DOHH2 (cell line): ENCODE measurements around the gene DDX1.

Experiments used
- EZH2phosphoT487 ChIP-seq: fragments of 200-600 bp; sonication (generic); IDR thresholded peaks from 2 replicates; pipeline ENCODE4 v1.6.1; 2017; ENCODE audit warnings: borderline replicate concordance, mild to moderate bottlenecking, antibody characterized with exemption, low read length, moderate library complexity, mixed read lengths
- TF ChIP-seq, protein P1 (sequence below): fragments of 200-600 bp; sonication (generic); IDR thresholded peaks from one replicate; pipeline ENCODE4 v1.5.1; 2014; ENCODE audit warnings: antibody characterized with exemption, mild to moderate bottlenecking, low read depth, low read length; ENCODE audit not compliant: poor library complexity, severe bottlenecking

GRCh38 chr2:15669375-15669910 is 77.8 kb downstream of the DDX1 start:
- TF ChIP-seq, protein P1, sequence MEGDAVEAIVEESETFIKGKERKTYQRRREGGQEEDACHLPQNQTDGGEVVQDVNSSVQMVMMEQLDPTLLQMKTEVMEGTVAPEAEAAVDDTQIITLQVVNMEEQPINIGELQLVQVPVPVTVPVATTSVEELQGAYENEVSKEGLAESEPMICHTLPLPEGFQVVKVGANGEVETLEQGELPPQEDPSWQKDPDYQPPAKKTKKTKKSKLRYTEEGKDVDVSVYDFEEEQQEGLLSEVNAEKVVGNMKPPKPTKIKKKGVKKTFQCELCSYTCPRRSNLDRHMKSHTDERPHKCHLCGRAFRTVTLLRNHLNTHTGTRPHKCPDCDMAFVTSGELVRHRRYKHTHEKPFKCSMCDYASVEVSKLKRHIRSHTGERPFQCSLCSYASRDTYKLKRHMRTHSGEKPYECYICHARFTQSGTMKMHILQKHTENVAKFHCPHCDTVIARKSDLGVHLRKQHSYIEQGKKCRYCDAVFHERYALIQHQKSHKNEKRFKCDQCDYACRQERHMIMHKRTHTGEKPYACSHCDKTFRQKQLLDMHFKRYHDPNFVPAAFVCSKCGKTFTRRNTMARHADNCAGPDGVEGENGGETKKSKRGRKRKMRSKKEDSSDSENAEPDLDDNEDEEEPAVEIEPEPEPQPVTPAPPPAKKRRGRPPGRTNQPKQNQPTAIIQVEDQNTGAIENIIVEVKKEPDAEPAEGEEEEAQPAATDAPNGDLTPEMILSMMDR = no peak
- no peak for TF ChIP-seq EZH2phosphoT487
